H9 (cell line): ENCODE results near the gene PEX16. TPM values are rescaled to one million over a fixed set of nuclear protein-coding genes. Genes with fewer than 3 reads are reported as not detected.

ENCODE experiments used
- DNase-seq: peaks from one replicate; pipeline ENCODE4 v3.0.0-alpha.2; 2017
- H2AFZ ChIP-seq: one replicate; pipeline ENCODE4 v1.6.1; 2013; ENCODE audit warnings: mild to moderate bottlenecking, low read length, control low read depth, moderate library complexity
- H2AK5ac ChIP-seq: 2 replicates; pipeline ENCODE4 v1.6.1; 2013; ENCODE audit warnings: low read length, control low read depth, mixed read lengths; ENCODE audit not compliant: insufficient read length
- H2BK120ac ChIP-seq: one replicate; pipeline ENCODE4 v1.6.1; 2013; ENCODE audit warnings: low read depth, mild to moderate bottlenecking, low read length, control low read depth, inconsistent platforms; ENCODE audit not compliant: poor library complexity, severe bottlenecking
- H2BK12ac ChIP-seq: 2 replicates; pipeline ENCODE4 v1.6.1; 2013; ENCODE audit warnings: low read length, control low read depth, mixed read lengths, low read depth; ENCODE audit not compliant: insufficient read length
- H2BK15ac ChIP-seq: 2 replicates; pipeline ENCODE4 v1.6.1; 2013; ENCODE audit warnings: low read depth, low read length, control low read depth
- H2BK20ac ChIP-seq: one replicate; pipeline ENCODE4 v1.6.1; 2013; ENCODE audit warnings: low read depth, mild to moderate bottlenecking, low read length, control low read depth, inconsistent platforms; ENCODE audit not compliant: poor library complexity, severe bottlenecking
- H2BK5ac ChIP-seq: 2 replicates; pipeline ENCODE4 v1.6.1; 2013; ENCODE audit warnings: low read length, control low read depth, mixed read lengths; ENCODE audit not compliant: insufficient read length
- H3K14ac ChIP-seq: 2 replicates; pipeline ENCODE4 v1.6.1; 2013; ENCODE audit warnings: low read length, control low read depth; ENCODE audit not compliant: insufficient read depth
- H3K18ac ChIP-seq: 2 replicates; pipeline ENCODE4 v1.6.1; 2013; ENCODE audit warnings: low read depth, mild to moderate bottlenecking, mixed read lengths, low read length, control low read depth; ENCODE audit not compliant: insufficient read length
- H3K23ac ChIP-seq: 2 replicates; pipeline ENCODE4 v1.6.1; 2013; ENCODE audit warnings: low read length, control low read depth, mixed read lengths, low read depth; ENCODE audit not compliant: insufficient read length
- H3K23me2 ChIP-seq: 2 replicates; pipeline ENCODE4 v1.6.1; 2013; ENCODE audit warnings: low read depth, mild to moderate bottlenecking, mixed read lengths, low read length, control low read depth; ENCODE audit not compliant: insufficient read length, poor library complexity, severe bottlenecking
- H3K27ac ChIP-seq: 2 replicates; pipeline ENCODE4 v1.5.1; 2013; ENCODE audit warnings: low read length, control low read depth, mixed read lengths, low read depth; ENCODE audit not compliant: insufficient read length
- H3K27me3 ChIP-seq: 2 replicates; pipeline ENCODE4 v1.6.1; 2013; ENCODE audit warnings: low read length, control low read depth, inconsistent platforms; ENCODE audit not compliant: insufficient read depth
- H3K4ac ChIP-seq: 2 replicates; pipeline ENCODE4 v1.6.1; 2013; ENCODE audit warnings: low read depth, mild to moderate bottlenecking, control low read depth, inconsistent platforms, low read length, moderate library complexity
- H3K4me1 ChIP-seq: 2 replicates; pipeline ENCODE4 v1.6.1; 2013; ENCODE audit warnings: low read length, control low read depth, inconsistent platforms; ENCODE audit not compliant: insufficient read depth
- H3K4me2 ChIP-seq: 2 replicates; pipeline ENCODE4 v1.6.1; 2013; ENCODE audit warnings: low read length, control low read depth, mixed read lengths; ENCODE audit not compliant: insufficient read length, insufficient read depth
- H3K56ac ChIP-seq: 2 replicates; pipeline ENCODE4 v1.6.1; 2013; ENCODE audit warnings: low read depth, mild to moderate bottlenecking, mixed read lengths, low read length, control low read depth; ENCODE audit not compliant: insufficient read length
- H3K79me1 ChIP-seq: 2 replicates; pipeline ENCODE4 v1.6.1; 2013; ENCODE audit warnings: low read depth, mild to moderate bottlenecking, moderate library complexity, low read length, control low read depth, inconsistent platforms; ENCODE audit not compliant: insufficient read depth, poor library complexity, severe bottlenecking
- H3K79me2 ChIP-seq: 2 replicates; pipeline ENCODE4 v1.6.1; 2013; ENCODE audit warnings: low read length, control low read depth, inconsistent platforms; ENCODE audit not compliant: insufficient read depth
- H3K9ac ChIP-seq: 2 replicates; pipeline ENCODE4 v1.6.1; 2013; ENCODE audit warnings: low read length, control low read depth, mixed read lengths; ENCODE audit not compliant: insufficient read length; ENCODE audit errors: extremely low read depth
- H3K9me3 ChIP-seq: one replicate; pipeline ENCODE4 v1.6.1; 2013; ENCODE audit warnings: low read depth, low read length, inconsistent platforms; ENCODE audit not compliant: control insufficient read depth
- H3T11ph ChIP-seq: one replicate; pipeline ENCODE4 v1.6.1; 2013; ENCODE audit warnings: mild to moderate bottlenecking, low read length, control low read depth, inconsistent platforms
- H4K20me1 ChIP-seq: one replicate; pipeline ENCODE4 v1.6.1; 2013; ENCODE audit not compliant: control insufficient read depth, insufficient read length, insufficient read depth
- H4K5ac ChIP-seq: 2 replicates; pipeline ENCODE4 v1.6.1; 2013; ENCODE audit warnings: low read depth, mild to moderate bottlenecking, mixed read lengths, low read length, control low read depth; ENCODE audit not compliant: insufficient read length
- H4K8ac ChIP-seq: replicated peaks from 2 replicates; pipeline ENCODE4 v1.6.1; 2013; ENCODE audit warnings: low read length, control low read depth, mixed read lengths, low read depth; ENCODE audit not compliant: insufficient read length
- H4K91ac ChIP-seq: 2 replicates; pipeline ENCODE4 v1.6.1; 2013; ENCODE audit warnings: low read depth, mild to moderate bottlenecking, moderate library complexity, mixed read lengths, low read length, control low read depth; ENCODE audit not compliant: insufficient read length
- H3K27ac Mint-ChIP-seq, 3 experiments: 2 replicates in 2 of 3; 3 replicates in 1 of 3; pipeline ENCODE4 v1.8.0; 2020 to 2021; ENCODE audit warnings: mixed read lengths in 3 of 3, mild to moderate bottlenecking in 1 of 3, moderate library complexity in 1 of 3
- H3K27me3 Mint-ChIP-seq: 2 replicates; pipeline ENCODE4 v1.8.0; 2021; ENCODE audit warnings: low read depth, mild to moderate bottlenecking, moderate library complexity, mixed read lengths
- H3K36me3 Mint-ChIP-seq, 3 experiments: 2 replicates in 2 of 3; 3 replicates in 1 of 3; pipeline ENCODE4 v1.8.0; 2020 to 2021; ENCODE audit warnings: low read depth in 3 of 3, mixed read lengths in 3 of 3; ENCODE audit not compliant: insufficient read depth in 1 of 3
- H3K4me1 Mint-ChIP-seq, 2 experiments: 2 replicates each; pipeline ENCODE4 v1.8.0; 2020; ENCODE audit warnings: mixed read lengths in 2 of 2
- H3K4me3 Mint-ChIP-seq, 2 experiments: 2 replicates in 1 of 2; 3 replicates in 1 of 2; pipeline ENCODE4 v1.8.0; 2020 to 2021; ENCODE audit warnings: mild to moderate bottlenecking in 2 of 2, mixed read lengths in 2 of 2, moderate library complexity in 1 of 2
- H3K9me3 Mint-ChIP-seq, 2 experiments: 2 replicates in 1 of 2; 3 replicates in 1 of 2; pipeline ENCODE4 v1.8.0; 2020; ENCODE audit warnings: mild to moderate bottlenecking in 2 of 2, mixed read lengths in 2 of 2, moderate library complexity in 1 of 2
- WGBS: extraction: QIAGEN DNeasy Blood & Tissue Kit; methylation state at CpG from one replicate; pipeline ENCODE4 v1.1.7; 2013; ENCODE audit warnings: missing lambda C conversion rate, low lambda C conversion rate, mixed read lengths; ENCODE audit not compliant: insufficient read length; ENCODE audit errors: extremely low coverage; 5-methylcytosine and 5-hydroxymethylcytosine counted together
- total RNA-seq: library from RNA; stranded (reverse); gene quantifications from 2 replicates; pipeline ENCODE4 v1.2.1, GENCODE V29; 2021
- TF ChIP-seq, protein P1 (sequence below): fragments of 200-600 bp; sonication (generic); conservative IDR thresholded peaks from 3 replicates; pipeline ENCODE4 v1.8.0; 2021; ENCODE audit warnings: antibody characterized with exemption, mild to moderate bottlenecking

The PEX16 gene
- total RNA-seq, 1 experiment from 2014 or later, result 30.8 TPM

DNA sequence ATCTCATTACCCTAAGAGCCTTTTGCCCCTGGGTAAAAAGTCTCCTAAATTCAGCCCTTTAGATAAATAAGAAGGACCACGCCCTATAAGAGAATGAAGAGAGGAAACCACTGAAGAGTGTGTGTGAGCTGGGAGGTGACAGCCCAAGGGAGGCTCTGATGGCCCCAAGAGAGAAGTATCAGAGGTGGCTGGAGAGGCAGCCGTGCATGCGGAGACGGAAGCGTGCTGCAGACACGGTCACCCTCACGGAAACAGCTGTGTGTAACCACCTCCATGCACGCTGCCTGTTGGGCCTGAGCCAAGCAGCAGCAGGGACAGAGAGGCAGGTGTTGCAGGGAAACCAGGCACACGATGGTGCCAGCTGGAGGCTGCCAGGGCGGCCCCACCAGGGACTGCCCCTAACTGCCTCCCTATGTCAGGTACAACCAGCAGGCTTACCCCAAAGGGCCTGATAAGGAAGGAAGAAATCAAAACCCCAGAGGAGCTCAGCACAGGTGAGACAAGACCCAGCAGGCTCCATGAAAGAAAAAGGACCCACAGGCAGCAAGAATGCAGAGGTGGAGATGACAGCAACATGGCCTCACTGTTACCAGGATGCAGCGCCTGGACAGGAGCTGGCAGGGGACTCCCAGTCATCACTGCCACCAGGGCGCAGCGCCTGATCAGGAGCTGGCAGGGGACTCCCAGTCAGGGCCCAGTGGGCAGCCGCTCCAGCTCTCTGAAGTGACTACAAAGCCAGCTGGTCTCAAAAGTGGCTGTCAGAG, 12.5 kb upstream of the PEX16 start:
- H3K27ac Mint-ChIP-seq, result peak overlapping the region in 2 of 3 experiments; percentile 40 to 61; a peak in 3 of 7 replicates
- Histone ChIP-seq H3K4me2 (no peak overlapping the region), H2BK12ac (no peak overlapping the region), H3K4ac (no peak overlapping the region), H3K23ac (no peak overlapping the region), H3T11ph (no peak overlapping the region), H3K27ac (no peak overlapping the region), H3K9me3 (no peaks in the 10 kb centered on the region), H4K5ac (no peak overlapping the region), H3K18ac (no peak overlapping the region), H2AK5ac (no peak overlapping the region), H2BK5ac (no peak overlapping the region), H3K79me2 (no peaks in the 10 kb centered on the region), H3K14ac (no peak overlapping the region), H2BK15ac (no peak overlapping the region), H4K20me1 (no peaks in the 10 kb centered on the region), H4K8ac (no peak overlapping the region), H3K56ac (no peak overlapping the region), H3K27me3 (no peaks in the 10 kb centered on the region), H2BK20ac (no peak overlapping the region), H4K91ac (no peak overlapping the region), H2AFZ (no peak overlapping the region), H3K23me2 (no peaks in the 10 kb centered on the region), H3K9ac (no peak overlapping the region), H3K79me1 (no peaks in the 10 kb centered on the region), H2BK120ac (no peak overlapping the region), H3K4me1 (no peaks in the 10 kb centered on the region)
- peaks cover 12 to 68% (median 67%) of the 10 kb centered on the region in 3 experiments for H3K36me3 Mint-ChIP-seq
- H3K4me3 Mint-ChIP-seq, result no peak overlapping the region
- no peaks in the 10 kb centered on the region for H3K9me3 Mint-ChIP-seq
- TF ChIP-seq, protein P1, sequence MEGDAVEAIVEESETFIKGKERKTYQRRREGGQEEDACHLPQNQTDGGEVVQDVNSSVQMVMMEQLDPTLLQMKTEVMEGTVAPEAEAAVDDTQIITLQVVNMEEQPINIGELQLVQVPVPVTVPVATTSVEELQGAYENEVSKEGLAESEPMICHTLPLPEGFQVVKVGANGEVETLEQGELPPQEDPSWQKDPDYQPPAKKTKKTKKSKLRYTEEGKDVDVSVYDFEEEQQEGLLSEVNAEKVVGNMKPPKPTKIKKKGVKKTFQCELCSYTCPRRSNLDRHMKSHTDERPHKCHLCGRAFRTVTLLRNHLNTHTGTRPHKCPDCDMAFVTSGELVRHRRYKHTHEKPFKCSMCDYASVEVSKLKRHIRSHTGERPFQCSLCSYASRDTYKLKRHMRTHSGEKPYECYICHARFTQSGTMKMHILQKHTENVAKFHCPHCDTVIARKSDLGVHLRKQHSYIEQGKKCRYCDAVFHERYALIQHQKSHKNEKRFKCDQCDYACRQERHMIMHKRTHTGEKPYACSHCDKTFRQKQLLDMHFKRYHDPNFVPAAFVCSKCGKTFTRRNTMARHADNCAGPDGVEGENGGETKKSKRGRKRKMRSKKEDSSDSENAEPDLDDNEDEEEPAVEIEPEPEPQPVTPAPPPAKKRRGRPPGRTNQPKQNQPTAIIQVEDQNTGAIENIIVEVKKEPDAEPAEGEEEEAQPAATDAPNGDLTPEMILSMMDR, result no peak
- peak; percentile 36 for DNase-seq
- peaks cover 5 to 11% of the 10 kb centered on the region in 2 experiments; a peak in 1 of 4 replicates for H3K4me1 Mint-ChIP-seq
- no peaks in the 10 kb centered on the region for H3K27me3 Mint-ChIP-seq
- no CpG with 5 or more reads among the region's 14 CpGs for WGBS
